ENCODE measurements around the gene TBC1D21. TPM values are rescaled to one million over a fixed set of nuclear protein-coding genes. Genes with fewer than 3 reads are reported as not detected.

TBC1D21 gene
- total RNA-seq, 2 donors from 2014 or later, result not detected

- no peak for DNase-seq (ENCODE audit: low spot score)
- ATAC-seq (ENCODE audit: insufficient number of reproducible peaks, low FRiP score, low read depth), result no peak
- peaks cover 9% of the 10 kb centered on the region for H3K36me3 ChIP-seq
- no peak for TF ChIP-seq CTCF (IDR thresholded peaks at IDR 0.05)
- H3K27ac ChIP-seq, result no peak overlapping the region
- peaks cover 33 to 46% of the 10 kb centered on the region in 2 donors for H3K4me1 ChIP-seq (ENCODE audit: control insufficient read depth in 1 of 2, low read depth in 2 of 2)
- no peak overlapping the region for H3K4me3 ChIP-seq
- H3K27me3 ChIP-seq (replicated peaks; ENCODE audit: insufficient read depth), result no peaks in the 10 kb centered on the region
- H3K9me3 ChIP-seq, result no peaks in the 10 kb centered on the region
Observed at GRCh38 chr15:73919706-73920105, 46.3 kb downstream of the TBC1D21 start.

- DNase-seq (ENCODE audit: low spot score) (no peak), ATAC-seq (ENCODE audit: insufficient number of reproducible peaks, low FRiP score, low read depth) (no peak)
- H3K4me1 ChIP-seq (ENCODE audit: control insufficient read depth in 1 of 2, low read depth in 2 of 2), result peaks cover 43 to 60% of the 10 kb centered on the region in 2 donors
- no peaks in the 10 kb centered on the region for H3K27me3 ChIP-seq (replicated peaks; ENCODE audit: insufficient read depth)
- no peak overlapping the region for H3K4me3 ChIP-seq
- no peak for TF ChIP-seq CTCF (IDR thresholded peaks at IDR 0.05)
- peak overlapping the region; percentile 97 for H3K27ac ChIP-seq
- no peaks in the 10 kb centered on the region for H3K9me3 ChIP-seq
- H3K36me3 ChIP-seq, result peaks cover 9% of the 10 kb centered on the region
Observed at GRCh38 chr15:73921254-73921925, 48.0 kb downstream of the TBC1D21 start.

GRCh38 chr15:73922186-73923151 lies 49.1 kb downstream of the TBC1D21 start:
- peaks cover 43 to 60% of the 10 kb centered on the region in 2 donors for H3K4me1 ChIP-seq (ENCODE audit: control insufficient read depth in 1 of 2, low read depth in 2 of 2)
- peak overlapping the region; percentile 97 for H3K27ac ChIP-seq
- ATAC-seq (ENCODE audit: insufficient number of reproducible peaks, low FRiP score, low read depth) (peak; percentile 42), DNase-seq (ENCODE audit: low spot score) (no peak)
- no peaks in the 10 kb centered on the region for H3K9me3 ChIP-seq
- peak overlapping the region; percentile 85 for H3K4me3 ChIP-seq
- peaks cover 9% of the 10 kb centered on the region for H3K36me3 ChIP-seq
- H3K27me3 ChIP-seq (replicated peaks; ENCODE audit: insufficient read depth), result no peaks in the 10 kb centered on the region
- no peak for TF ChIP-seq CTCF (IDR thresholded peaks at IDR 0.05)

- H3K4me1 ChIP-seq (ENCODE audit: control insufficient read depth in 1 of 2, low read depth in 2 of 2), result peaks cover 43 to 63% of the 10 kb centered on the region in 2 donors
- peaks cover 9% of the 10 kb centered on the region for H3K36me3 ChIP-seq
- DNase-seq (ENCODE audit: low spot score) (no peak), ATAC-seq (ENCODE audit: insufficient number of reproducible peaks, low FRiP score, low read depth) (no peak)
- H3K4me3 ChIP-seq, result peak overlapping the region; percentile 85
- H3K27me3 ChIP-seq (replicated peaks; ENCODE audit: insufficient read depth), result no peaks in the 10 kb centered on the region
- peak overlapping the region; percentile 97 for H3K27ac ChIP-seq
- no peak for TF ChIP-seq CTCF (IDR thresholded peaks at IDR 0.05)
- no peaks in the 10 kb centered on the region for H3K9me3 ChIP-seq
Observed at GRCh38 chr15:73923156-73923487, 49.8 kb downstream of the TBC1D21 start.

GRCh38 chr15:73923488-73924164 lies 50.3 kb downstream of the TBC1D21 start:
- H3K27ac ChIP-seq, result peak overlapping the region; percentile 97
- H3K36me3 ChIP-seq, result peaks cover 5% of the 10 kb centered on the region
- peak overlapping the region; percentile 85 for H3K4me3 ChIP-seq
- ATAC-seq (ENCODE audit: insufficient number of reproducible peaks, low FRiP score, low read depth) (no peak), DNase-seq (ENCODE audit: low spot score) (no peak)
- H3K27me3 ChIP-seq (replicated peaks; ENCODE audit: insufficient read depth), result no peaks in the 10 kb centered on the region
- peaks cover 43 to 68% of the 10 kb centered on the region in 2 donors for H3K4me1 ChIP-seq (ENCODE audit: control insufficient read depth in 1 of 2, low read depth in 2 of 2)
- no peak for TF ChIP-seq CTCF (IDR thresholded peaks at IDR 0.05)
- no peaks in the 10 kb centered on the region for H3K9me3 ChIP-seq

Data from thoracic aorta (tissue), 2 donors.